ENCODE data around the gene TMTC3.
"Not testable (repeated sequence)": the region's sequence is repeated elsewhere in the genome, so short reads cannot be mapped to it uniquely, and the experiment has no call there.

The TMTC3 gene

DNA sequence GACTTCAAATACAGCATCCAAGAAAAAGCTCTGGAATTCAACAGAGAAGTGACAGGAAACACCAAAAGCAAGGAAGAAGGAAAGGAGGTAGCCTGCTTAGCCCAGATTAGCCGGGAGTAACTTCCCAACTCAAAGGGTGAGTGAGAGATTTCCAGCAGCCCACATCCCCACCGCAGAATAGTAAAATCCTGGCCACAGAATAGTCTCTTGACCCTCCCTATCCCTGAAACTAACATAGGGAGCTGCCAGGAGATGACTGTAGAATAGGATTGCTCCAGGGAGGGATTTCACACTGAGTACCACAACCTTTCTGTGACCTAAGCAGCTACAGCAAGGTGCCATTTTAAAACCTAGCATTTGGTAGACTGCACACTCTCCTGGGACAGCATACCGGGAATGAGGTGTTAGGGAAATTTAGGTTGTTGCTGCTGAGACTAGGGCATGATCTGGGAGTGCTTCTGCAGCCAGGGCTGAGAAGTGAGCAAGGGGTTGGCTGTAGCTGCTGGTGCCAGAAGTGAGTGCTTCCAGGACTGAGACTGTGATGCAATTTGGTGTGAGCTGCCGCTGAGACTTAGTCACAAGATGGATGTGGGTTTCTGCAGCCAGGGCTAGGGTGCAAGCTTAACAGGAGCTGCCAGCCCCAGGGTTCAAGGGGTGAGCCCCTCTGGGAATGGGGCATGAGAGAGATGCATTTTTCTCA is 66.0 kb downstream of the TMTC3 start:
- H4K20me1 ChIP-seq (ENCODE audit: insufficient read depth): no peaks in the 10 kb centered on the region
- H3K4me2 ChIP-seq: no peak overlapping the region
- TF ChIP-seq, protein P1, sequence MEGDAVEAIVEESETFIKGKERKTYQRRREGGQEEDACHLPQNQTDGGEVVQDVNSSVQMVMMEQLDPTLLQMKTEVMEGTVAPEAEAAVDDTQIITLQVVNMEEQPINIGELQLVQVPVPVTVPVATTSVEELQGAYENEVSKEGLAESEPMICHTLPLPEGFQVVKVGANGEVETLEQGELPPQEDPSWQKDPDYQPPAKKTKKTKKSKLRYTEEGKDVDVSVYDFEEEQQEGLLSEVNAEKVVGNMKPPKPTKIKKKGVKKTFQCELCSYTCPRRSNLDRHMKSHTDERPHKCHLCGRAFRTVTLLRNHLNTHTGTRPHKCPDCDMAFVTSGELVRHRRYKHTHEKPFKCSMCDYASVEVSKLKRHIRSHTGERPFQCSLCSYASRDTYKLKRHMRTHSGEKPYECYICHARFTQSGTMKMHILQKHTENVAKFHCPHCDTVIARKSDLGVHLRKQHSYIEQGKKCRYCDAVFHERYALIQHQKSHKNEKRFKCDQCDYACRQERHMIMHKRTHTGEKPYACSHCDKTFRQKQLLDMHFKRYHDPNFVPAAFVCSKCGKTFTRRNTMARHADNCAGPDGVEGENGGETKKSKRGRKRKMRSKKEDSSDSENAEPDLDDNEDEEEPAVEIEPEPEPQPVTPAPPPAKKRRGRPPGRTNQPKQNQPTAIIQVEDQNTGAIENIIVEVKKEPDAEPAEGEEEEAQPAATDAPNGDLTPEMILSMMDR (conservative IDR thresholded peaks at IDR 0.05; ENCODE audit: low read depth, low read length): no peak
- H3K36me3 ChIP-seq (ENCODE audit: insufficient read depth): no peaks in the 10 kb centered on the region
- H3K27ac ChIP-seq: no peak overlapping the region
- H3K79me2 ChIP-seq (ENCODE audit: insufficient read depth, low read depth): no peaks in the 10 kb centered on the region
- no peak overlapping the region for H3K4me3 ChIP-seq (IDR thresholded peaks at IDR 0.05; ENCODE audit: insufficient read depth, low read depth, low read length)
- no peaks in the 10 kb centered on the region for H3K27me3 ChIP-seq (ENCODE audit: insufficient read depth, low read depth)
- H2AFZ ChIP-seq (ENCODE audit: low read depth): no peak overlapping the region
- H3K9ac ChIP-seq: no peak overlapping the region
- no peaks in the 10 kb centered on the region for H3K4me1 ChIP-seq (ENCODE audit: low read depth, poor library complexity, severe bottlenecking)

DNA sequence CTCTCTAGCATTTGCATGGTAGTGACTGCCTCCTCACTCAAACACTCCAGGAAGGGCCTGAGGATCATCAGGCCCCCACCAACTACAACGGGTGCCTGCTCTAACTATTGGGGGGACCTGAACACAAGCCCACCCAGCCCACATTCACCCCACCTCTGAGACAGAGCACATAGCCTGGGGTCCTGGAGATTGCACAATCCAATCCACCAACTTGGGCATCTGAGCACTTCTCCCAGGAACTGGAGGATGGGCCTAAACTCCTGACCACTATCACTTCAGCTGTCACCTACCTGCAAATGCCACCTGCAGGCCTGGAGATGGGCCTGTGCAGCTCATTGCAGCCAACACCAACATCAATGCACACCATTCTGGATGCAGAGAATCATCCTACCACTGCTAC is 66.6 kb downstream of the TMTC3 start:
- H3K27ac ChIP-seq: no peak overlapping the region
- no peak overlapping the region for H3K4me3 ChIP-seq (IDR thresholded peaks at IDR 0.05; ENCODE audit: insufficient read depth, low read depth, low read length)
- no peaks in the 10 kb centered on the region for H3K27me3 ChIP-seq (ENCODE audit: insufficient read depth, low read depth)
- H4K20me1 ChIP-seq (ENCODE audit: insufficient read depth): no peaks in the 10 kb centered on the region
- H3K4me2 ChIP-seq: no peak overlapping the region
- no peak overlapping the region for H3K9ac ChIP-seq
- no peaks in the 10 kb centered on the region for H3K36me3 ChIP-seq (ENCODE audit: insufficient read depth)
- H2AFZ ChIP-seq (ENCODE audit: low read depth): no peak overlapping the region
- TF ChIP-seq, protein P1 (conservative IDR thresholded peaks at IDR 0.05; ENCODE audit: low read depth, low read length): no peak
- H3K4me1 ChIP-seq (ENCODE audit: low read depth, poor library complexity, severe bottlenecking): no peaks in the 10 kb centered on the region
- no peaks in the 10 kb centered on the region for H3K79me2 ChIP-seq (ENCODE audit: insufficient read depth, low read depth)

DNA sequence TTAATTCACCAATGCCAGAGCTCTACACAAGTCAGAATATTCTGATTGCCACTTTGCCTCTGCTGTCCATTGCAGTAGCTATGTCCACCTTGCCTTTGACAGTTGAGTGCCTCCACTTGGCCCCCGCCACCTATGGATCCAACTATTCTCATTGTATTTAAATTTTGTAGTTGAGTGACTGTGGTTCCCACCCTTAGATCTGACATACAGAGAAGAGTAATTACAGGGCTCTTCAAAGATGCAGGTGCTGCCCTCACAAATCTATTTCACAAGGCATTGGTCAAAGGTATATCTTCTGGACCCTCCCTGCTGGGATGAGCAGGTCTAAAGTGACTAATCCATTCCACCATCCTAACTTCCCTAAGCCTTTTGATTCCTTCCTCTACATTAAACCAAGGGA is 68.2 kb downstream of the TMTC3 start:
- H3K4me2 ChIP-seq; H3K27ac ChIP-seq; H3K79me2 ChIP-seq (ENCODE audit: insufficient read depth, low read depth); H4K20me1 ChIP-seq (ENCODE audit: insufficient read depth); H3K27me3 ChIP-seq (ENCODE audit: insufficient read depth, low read depth); H3K36me3 ChIP-seq (ENCODE audit: insufficient read depth); H3K4me1 ChIP-seq (ENCODE audit: low read depth, poor library complexity, severe bottlenecking); H3K4me3 ChIP-seq (IDR thresholded peaks at IDR 0.05; ENCODE audit: insufficient read depth, low read depth, low read length); H3K9ac ChIP-seq; H2AFZ ChIP-seq (ENCODE audit: low read depth): not testable (repeated sequence)

GRCh38 chr12:88218293-88218692 is 76.2 kb downstream of the TMTC3 start:
- H4K20me1 ChIP-seq (ENCODE audit: insufficient read depth): no peaks in the 10 kb centered on the region
- H3K79me2 ChIP-seq (ENCODE audit: insufficient read depth, low read depth): no peaks in the 10 kb centered on the region
- H3K9ac ChIP-seq: no peak overlapping the region
- no peak overlapping the region for H3K4me2 ChIP-seq
- no peaks in the 10 kb centered on the region for H3K36me3 ChIP-seq (ENCODE audit: insufficient read depth)
- H3K4me1 ChIP-seq (ENCODE audit: low read depth, poor library complexity, severe bottlenecking): no peaks in the 10 kb centered on the region
- TF ChIP-seq, protein P1 (conservative IDR thresholded peaks at IDR 0.05; ENCODE audit: low read depth, low read length): no peak
- H3K4me3 ChIP-seq (IDR thresholded peaks at IDR 0.05; ENCODE audit: insufficient read depth, low read depth, low read length): no peak overlapping the region
- no peak overlapping the region for H2AFZ ChIP-seq (ENCODE audit: low read depth)
- no peaks in the 10 kb centered on the region for H3K27me3 ChIP-seq (ENCODE audit: insufficient read depth, low read depth)
- no peak overlapping the region for H3K27ac ChIP-seq

- H3K4me1 ChIP-seq (ENCODE audit: low read depth, poor library complexity, severe bottlenecking): no peaks in the 10 kb centered on the region
- H3K9ac ChIP-seq: no peak overlapping the region
- no peaks in the 10 kb centered on the region for H3K36me3 ChIP-seq (ENCODE audit: insufficient read depth)
- H3K79me2 ChIP-seq (ENCODE audit: insufficient read depth, low read depth): no peaks in the 10 kb centered on the region
- no peaks in the 10 kb centered on the region for H3K27me3 ChIP-seq (ENCODE audit: insufficient read depth, low read depth)
- H2AFZ ChIP-seq (ENCODE audit: low read depth): no peak overlapping the region
- H3K4me3 ChIP-seq (IDR thresholded peaks at IDR 0.05; ENCODE audit: insufficient read depth, low read depth, low read length): no peak overlapping the region
- H3K4me2 ChIP-seq: no peak overlapping the region
- no peak overlapping the region for H3K27ac ChIP-seq
- H4K20me1 ChIP-seq (ENCODE audit: insufficient read depth): no peaks in the 10 kb centered on the region
- TF ChIP-seq, protein P1 (conservative IDR thresholded peaks at IDR 0.05; ENCODE audit: low read depth, low read length): no peak
Measured at GRCh38 chr12:88219861-88220260, 77.8 kb downstream of the TMTC3 start.

Measured in KMS-11 (cell line).